IMR-90 (cell line): ENCODE measurements around the gene RPL19.

Source experiments
- BHLHE40 ChIP-seq: fragments of 150-350 bp; IDR thresholded peaks from 2 replicates; pipeline ENCODE4 v1.6.1; 2016; ENCODE audit warnings: mild to moderate bottlenecking, low read depth, low read length
- CEBPB ChIP-seq: IDR thresholded peaks from 2 replicates; pipeline ENCODE4 v1.6.1; 2012; ENCODE audit warnings: low read depth, low read length, improper control_type of control experiment
- CHD1 ChIP-seq: IDR thresholded peaks from 2 replicates; pipeline ENCODE4 v1.6.1; 2012; ENCODE audit warnings: low read depth, low read length, improper control_type of control experiment
- ELK1 ChIP-seq: fragments of 150-350 bp; IDR thresholded peaks from 2 replicates; pipeline ENCODE4 v1.6.1; 2016; ENCODE audit warnings: low read depth, mild to moderate bottlenecking, low read length, moderate library complexity, borderline replicate concordance
- FOS ChIP-seq: fragments of 150-350 bp; IDR thresholded peaks from 2 replicates; pipeline ENCODE4 v1.6.1; 2016; ENCODE audit warnings: low read depth, low read length
- MAFK ChIP-seq: IDR thresholded peaks from 2 replicates; pipeline ENCODE4 v1.6.1; 2012; ENCODE audit warnings: low read depth, low read length, improper control_type of control experiment
- MXI1 ChIP-seq: IDR thresholded peaks from 2 replicates; pipeline ENCODE4 v1.6.1; 2012; ENCODE audit warnings: low read depth, mild to moderate bottlenecking, low read length, moderate library complexity, borderline replicate concordance
- POLR2A ChIP-seq: IDR thresholded peaks from 2 replicates; pipeline ENCODE4 v1.6.1; 2012; ENCODE audit warnings: mild to moderate bottlenecking, low read depth, low read length
- RAD21 ChIP-seq: IDR thresholded peaks from 2 replicates; pipeline ENCODE4 v1.6.1; 2012; ENCODE audit warnings: low read length, improper control_type of control experiment
- RCOR1 ChIP-seq: IDR thresholded peaks from 2 replicates; pipeline ENCODE4 v1.6.1; 2012; ENCODE audit warnings: mild to moderate bottlenecking, low read length, improper control_type of control experiment; ENCODE audit not compliant: insufficient replicate concordance
- RFX5 ChIP-seq: IDR thresholded peaks from 2 replicates; pipeline ENCODE4 v1.8.0; 2012; ENCODE audit warnings: low read depth, mild to moderate bottlenecking, low read length, moderate library complexity
- SMC3 ChIP-seq: fragments of 150-350 bp; IDR thresholded peaks from 2 replicates; pipeline ENCODE4 v1.6.1; 2016; ENCODE audit warnings: low read depth, mild to moderate bottlenecking, antibody characterized with exemption, low read length, moderate library complexity
- TF ChIP-seq, protein P1 (sequence below): conservative IDR thresholded peaks from 2 replicates; pipeline ENCODE4 v1.5.1; 2012; ENCODE audit warnings: mild to moderate bottlenecking, low read depth, low read length, improper control_type of control experiment
- TF ChIP-seq, protein P2 (sequence below): fragments of 150-350 bp; IDR thresholded peaks from 2 replicates; pipeline ENCODE4 v1.6.1; 2017; ENCODE audit warnings: mild to moderate bottlenecking, antibody characterized with exemption, low read length, low read depth

DNA sequence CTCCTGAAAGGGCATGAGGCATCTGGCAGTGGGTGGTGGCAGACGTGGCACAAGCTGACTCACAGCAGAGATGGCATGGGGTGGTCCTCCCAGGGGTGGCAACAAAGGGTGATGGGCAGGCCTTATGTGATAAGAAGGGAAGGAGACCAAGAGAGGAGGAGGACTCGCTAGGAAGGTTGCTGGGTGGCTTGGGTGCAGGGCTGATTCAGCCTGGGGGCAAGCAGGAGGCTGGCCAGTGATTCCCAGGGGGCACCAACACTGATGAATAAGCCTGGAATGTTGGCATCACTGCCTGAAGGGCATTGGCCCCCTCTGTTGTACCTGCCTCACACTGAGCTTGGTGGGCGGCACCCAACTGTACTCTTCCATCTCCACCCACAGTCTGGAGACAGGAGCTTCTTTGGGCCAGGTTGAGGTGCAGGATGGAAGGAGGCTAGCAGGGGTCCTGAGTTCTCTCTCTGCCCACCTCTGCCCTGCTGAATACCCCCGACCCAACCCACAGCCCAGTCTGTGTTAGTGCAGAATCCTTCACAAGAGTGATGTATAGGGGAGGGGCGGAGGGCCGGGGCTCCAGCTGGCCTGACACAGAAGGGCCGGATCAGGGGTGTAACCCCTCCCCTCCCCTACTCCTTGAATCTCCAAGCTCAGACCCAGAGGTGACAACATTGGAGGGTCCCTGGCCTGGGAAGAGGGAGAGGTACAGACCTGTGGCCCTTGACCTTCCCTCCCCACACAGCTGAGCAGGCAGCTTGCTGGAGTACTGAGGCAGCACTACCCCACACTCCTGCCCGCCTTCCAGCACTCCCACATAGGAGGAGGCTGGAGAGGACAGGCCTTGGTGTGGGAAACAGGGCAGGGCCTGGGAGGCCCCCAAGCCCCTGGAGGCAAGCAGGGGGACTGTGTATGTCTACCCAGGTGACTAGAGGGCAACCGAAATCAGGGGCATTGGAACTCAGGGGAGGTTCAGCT, 23.1 kb downstream of the RPL19 start:
- TF ChIP-seq, protein P1, sequence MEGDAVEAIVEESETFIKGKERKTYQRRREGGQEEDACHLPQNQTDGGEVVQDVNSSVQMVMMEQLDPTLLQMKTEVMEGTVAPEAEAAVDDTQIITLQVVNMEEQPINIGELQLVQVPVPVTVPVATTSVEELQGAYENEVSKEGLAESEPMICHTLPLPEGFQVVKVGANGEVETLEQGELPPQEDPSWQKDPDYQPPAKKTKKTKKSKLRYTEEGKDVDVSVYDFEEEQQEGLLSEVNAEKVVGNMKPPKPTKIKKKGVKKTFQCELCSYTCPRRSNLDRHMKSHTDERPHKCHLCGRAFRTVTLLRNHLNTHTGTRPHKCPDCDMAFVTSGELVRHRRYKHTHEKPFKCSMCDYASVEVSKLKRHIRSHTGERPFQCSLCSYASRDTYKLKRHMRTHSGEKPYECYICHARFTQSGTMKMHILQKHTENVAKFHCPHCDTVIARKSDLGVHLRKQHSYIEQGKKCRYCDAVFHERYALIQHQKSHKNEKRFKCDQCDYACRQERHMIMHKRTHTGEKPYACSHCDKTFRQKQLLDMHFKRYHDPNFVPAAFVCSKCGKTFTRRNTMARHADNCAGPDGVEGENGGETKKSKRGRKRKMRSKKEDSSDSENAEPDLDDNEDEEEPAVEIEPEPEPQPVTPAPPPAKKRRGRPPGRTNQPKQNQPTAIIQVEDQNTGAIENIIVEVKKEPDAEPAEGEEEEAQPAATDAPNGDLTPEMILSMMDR = no peak
- TF ChIP-seq SMC3 (no peak), POLR2A (no peak), CEBPB (no peak), RCOR1 (no peak), FOS (no peak), RAD21 (no peak), RFX5 (no peak), ELK1 (no peak), CHD1 (no peak), BHLHE40 (no peak), MAFK (no peak), MXI1 (no peak)
- TF ChIP-seq, protein P2, sequence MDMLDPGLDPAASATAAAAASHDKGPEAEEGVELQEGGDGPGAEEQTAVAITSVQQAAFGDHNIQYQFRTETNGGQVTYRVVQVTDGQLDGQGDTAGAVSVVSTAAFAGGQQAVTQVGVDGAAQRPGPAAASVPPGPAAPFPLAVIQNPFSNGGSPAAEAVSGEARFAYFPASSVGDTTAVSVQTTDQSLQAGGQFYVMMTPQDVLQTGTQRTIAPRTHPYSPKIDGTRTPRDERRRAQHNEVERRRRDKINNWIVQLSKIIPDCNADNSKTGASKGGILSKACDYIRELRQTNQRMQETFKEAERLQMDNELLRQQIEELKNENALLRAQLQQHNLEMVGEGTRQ = no peak
